ENCODE data around the gene TSNAX.

The TSNAX gene

DNA sequence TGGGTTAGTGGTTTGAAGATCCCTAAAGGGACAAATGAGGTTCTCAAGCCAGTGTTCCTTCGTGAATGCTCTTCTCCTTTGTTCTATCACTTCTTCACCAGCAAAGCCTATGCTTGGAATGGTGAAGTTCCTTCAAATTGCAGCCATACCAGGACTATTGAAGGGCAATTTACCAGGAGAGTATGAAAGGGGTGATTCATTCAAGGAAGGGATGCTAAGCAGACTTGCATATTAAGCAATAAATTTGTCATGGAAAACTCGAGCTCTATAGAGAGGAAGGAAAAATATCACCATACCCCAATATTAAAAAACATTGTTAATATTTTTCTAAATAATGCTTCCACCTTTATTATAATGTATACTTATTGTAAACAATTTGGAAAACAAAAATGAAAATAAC, 9.3 kb upstream of the TSNAX start:
- no peak for DNase-seq

DNA sequence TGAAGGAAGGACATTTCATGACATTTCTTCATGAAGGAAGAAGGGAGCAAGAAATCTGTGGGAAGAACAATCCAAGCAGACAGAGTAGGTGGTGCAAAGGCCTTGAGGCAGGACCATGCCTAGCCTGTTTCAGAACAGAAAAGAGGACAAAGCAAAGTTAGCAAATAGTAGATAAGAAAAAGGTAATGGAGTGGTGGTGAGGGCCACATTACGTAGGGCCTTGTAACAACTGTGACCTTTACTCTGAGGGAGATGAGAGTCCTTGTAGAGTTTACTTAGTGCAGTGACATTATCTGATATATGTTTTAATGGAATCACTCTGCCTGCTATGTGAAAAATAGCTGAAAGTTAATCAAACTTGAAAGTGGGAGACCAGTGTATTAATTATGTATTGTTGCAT, 6.4 kb upstream of the TSNAX start:
- DNase-seq: no peak

GRCh38 chr1:231522931-231523642, 5.4 kb upstream of the TSNAX start:
- no peak for DNase-seq

GRCh38 chr1:231523816-231524215, 4.7 kb upstream of the TSNAX start:
- DNase-seq: no peak

DNA sequence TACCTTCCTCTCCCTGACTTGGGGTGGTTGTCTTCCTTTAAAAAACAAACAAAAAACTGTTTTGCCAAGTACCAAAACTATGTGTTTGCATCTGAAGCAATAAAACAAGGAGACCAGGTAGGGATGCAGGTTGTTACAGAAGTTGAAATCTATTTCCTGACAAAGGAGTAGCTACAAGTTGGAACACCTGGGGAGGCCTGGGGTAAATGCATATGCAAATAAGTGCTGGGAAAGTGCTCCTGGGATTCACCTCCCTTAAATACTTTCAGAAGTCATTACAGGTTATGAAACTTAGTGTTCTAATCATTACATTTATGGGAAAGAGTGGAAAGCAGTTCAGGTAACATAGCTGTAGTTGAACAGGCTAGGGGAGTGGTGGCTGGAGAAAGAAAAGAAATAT, 1.9 kb upstream of the TSNAX start:
- DNase-seq: no peak

DNA sequence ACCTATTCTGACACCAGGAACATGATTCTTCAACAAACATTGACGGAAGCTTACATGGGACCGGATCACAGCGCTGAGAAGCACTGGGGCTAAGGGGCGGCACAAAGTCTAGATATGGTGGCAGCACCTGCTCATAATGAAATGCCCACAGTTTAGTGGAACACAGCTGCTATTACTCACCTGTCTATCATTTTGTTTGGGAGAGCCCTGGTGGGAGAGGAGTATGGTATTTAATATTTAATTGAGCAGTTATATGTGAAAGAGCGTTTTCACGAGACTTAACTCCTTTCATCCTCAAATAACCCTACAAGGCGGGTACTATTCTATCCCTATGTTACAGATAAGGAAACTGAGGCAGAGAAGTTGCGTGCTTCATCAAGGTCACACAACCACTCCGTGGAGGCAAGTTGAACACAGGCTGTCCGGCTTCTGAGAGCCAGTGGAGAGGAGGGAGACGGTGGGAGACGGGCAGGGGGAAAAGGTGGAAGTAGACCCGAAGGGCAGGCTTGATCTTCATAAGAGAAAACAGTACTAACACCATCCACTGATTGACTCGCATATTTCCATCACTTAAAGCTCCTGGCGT, 790 bp upstream of the TSNAX start:
- DNase-seq: no peak

DNA sequence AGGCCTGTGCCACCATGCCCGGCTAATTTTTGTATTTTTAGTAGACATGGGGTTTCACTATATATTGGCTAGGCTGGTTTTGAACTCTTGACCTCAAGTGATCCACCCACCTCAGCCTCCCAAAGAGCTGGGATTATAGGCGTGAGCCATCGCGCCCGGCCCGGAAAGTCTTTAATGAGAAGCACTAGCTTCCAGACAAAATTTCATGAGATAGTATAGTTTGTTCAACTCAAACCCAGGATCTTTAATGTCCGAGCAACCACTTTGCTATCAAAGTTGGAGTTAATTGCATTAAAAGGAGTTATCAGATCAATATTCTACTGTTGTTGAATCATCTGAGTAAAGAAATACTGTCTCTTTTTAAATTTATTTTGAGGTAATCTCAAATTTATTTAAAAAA, 4.8 kb downstream of the TSNAX start:
- no peak for DNase-seq

DNA sequence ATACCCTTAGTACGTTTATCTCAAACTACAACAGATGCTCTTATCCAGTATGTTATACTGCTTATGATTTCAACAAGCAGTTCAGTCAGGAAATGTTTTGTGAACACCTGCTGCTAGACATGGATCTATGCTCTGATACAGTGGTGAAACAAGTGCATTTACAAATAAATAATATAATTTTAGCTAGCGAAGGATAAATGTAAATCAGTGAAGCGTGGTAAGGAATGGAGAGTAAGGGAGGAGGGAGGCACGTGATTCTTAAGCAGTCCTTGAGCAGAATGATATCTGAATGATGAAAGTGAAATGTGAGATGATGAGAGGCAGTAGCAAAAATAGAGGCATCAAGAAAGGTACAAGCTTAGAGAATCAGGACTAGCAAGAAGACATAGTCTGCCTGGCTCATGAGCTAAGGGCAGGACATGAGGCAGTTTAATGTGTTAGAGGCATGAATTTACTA, 6.3 kb downstream of the TSNAX start:
- DNase-seq: no peak

GRCh38 chr1:231536099-231536498, 7.6 kb downstream of the TSNAX start:
- DNase-seq: no peak

- no peak for DNase-seq
Observed at GRCh38 chr1:231540847-231541246, 12.4 kb downstream of the TSNAX start.

GRCh38 chr1:231541842-231542241, 13.4 kb downstream of the TSNAX start:
- DNase-seq: no peak

GRCh38 chr1:231544943-231545592, 16.6 kb downstream of the TSNAX start:
- DNase-seq: no peak

DNA sequence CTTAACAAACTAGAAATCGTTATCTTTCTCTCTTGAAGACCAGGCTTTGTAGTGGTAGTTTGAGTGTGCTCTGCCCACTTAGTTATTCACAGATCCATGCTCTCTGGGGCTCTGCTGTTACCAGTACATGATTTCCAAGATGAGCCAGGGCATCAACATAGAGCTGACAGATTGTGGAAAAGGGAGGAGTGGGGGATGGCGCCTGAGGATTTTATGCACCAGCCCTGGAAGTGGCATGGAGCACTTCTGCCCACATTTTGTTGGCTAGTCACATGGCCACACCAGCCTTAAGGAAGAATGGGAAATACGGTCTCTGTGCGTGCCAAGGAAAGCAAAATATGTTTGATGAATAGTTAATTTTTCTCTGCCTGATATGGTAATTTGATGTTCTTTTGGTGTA, 18.2 kb downstream of the TSNAX start:
- DNase-seq: no peak

- DNase-seq: no peak
Observed at GRCh38 chr1:231549733-231550447, 21.4 kb downstream of the TSNAX start.

- no peak for DNase-seq
Observed at GRCh38 chr1:231550448-231550781, 21.9 kb downstream of the TSNAX start.

DNA sequence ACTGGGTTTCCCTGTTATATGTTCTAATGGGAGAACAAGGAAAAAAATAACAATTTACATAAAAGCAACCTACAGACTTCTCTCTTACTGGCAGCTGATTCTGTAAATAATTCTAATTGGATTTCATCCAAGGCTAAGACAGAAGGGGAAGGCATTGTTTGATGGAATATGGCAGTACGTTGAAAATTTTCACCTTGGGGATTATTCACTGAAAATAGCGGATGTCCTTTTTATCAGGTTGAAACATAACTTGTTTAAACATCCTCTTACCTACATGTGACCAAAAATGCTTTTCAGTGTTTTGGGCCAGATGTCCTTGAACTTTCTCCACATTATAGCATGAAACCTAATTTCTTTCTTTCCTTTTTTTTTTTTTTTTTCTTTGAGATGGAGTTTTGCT, 24.9 kb downstream of the TSNAX start:
- no peak for DNase-seq

- no peak for DNase-seq
Observed at GRCh38 chr1:231554969-231555368, 26.5 kb downstream of the TSNAX start.

- no peak for DNase-seq
Observed at GRCh38 chr1:231557411-231557810, 28.9 kb downstream of the TSNAX start.

DNA sequence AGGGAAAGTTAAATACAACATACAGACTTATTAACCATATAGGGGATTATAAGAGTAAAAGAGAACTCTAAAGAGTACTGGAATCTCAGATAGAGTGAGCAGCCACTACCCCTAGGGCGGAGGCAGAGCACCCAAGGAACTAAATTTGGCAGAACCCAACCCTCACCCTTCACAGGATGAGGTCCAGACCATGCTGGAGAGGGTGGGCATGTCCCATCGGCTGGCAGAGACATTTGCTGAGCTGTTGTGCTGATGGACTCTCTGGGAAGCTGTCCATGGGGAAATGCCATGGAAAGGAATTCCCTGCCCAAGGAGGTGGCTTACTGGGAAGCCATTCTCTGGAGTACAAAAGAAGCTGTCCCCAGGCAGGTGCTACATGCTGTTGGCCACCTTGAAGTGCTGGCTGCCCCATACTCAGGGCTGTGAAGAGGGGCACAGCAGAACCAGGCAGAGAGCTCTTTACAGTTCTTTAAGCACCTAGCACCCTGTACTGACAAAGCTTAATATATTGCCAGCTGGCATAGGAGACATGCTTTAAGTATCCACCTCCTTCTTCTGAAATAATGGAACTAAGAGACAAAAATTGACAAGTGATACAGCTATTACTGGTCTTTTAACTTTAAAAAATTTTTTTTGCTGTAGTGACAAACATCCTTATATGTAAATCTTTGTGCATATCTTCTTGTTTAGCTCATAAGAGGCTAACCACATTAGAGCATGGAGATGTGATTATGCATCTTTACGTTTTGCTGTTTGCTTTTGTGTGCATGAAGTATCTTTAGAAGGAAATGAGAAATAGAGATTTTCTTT, 29.6 kb downstream of the TSNAX start:
- no peak for DNase-seq

- no peak for DNase-seq
Observed at GRCh38 chr1:231558708-231559185, 30.3 kb downstream of the TSNAX start.

DNA sequence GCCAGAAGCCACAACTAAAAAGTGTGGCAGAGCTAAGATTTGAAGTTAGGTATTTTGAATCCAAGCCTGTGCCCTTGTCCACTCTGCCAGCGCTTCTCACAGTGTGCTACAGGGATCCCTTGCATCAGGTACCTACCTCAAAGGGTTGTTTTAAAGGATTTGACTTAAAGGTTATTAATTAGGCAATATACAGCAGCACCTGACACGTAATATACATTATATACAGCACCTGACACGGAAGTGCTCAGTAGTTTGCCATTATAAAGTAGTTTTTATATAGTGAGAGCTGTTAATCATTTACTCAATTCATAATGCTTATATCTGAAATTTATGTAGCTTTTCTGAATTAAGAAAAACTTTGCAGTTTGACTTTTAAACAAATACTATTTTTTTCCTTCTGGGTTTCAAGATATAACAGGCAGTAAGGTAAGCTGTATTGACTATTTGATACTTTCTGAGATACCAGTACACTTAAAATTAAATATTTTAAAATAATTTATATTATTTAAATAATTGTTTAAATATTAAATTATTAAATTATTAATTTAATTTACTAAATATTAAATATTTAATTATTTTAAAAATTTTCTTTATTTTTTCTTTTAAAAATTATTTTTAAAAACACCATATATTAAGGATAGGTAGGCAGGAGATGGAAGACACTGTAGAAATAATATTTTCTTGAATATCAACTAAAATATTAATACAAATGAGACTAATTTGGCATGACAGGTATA, 33.3 kb downstream of the TSNAX start:
- DNase-seq: no peak

GRCh38 chr1:231563247-231563646, 34.8 kb downstream of the TSNAX start:
- no peak for DNase-seq

Measured in NCI-H1417 treated with DMSO at 0.1 percent for 48 hours (cell line).